Measurements from ENCODE around the gene NEK4.

Gene NEK4

GRCh38 chr3:52721002-52721729, 49.6 kb downstream of the NEK4 start:
- H3K4me3 Mint-ChIP-seq, result no peak overlapping the region
- no peak for TF ChIP-seq CTCF (IDR thresholded peaks at IDR 0.05)
- H3K36me3 Mint-ChIP-seq (ENCODE audit: low read depth), result peaks cover 75% of the 10 kb centered on the region
- H3K9me3 Mint-ChIP-seq, result peaks cover 41% of the 10 kb centered on the region
- H3K27ac Mint-ChIP-seq, result no peak overlapping the region
- H3K4me1 Mint-ChIP-seq, result no peaks in the 10 kb centered on the region
- DNase-seq, result no peak
- H3K27me3 Mint-ChIP-seq (ENCODE audit: low read depth, poor library complexity), result no peaks in the 10 kb centered on the region

GRCh38 chr3:52719618-52720017, 51.1 kb downstream of the NEK4 start:
- Mint-ChIP-seq H3K4me3 (no peak overlapping the region), H3K36me3 (ENCODE audit: low read depth) (peaks cover 63% of the 10 kb centered on the region)
- no peak for DNase-seq

GRCh38 chr3:52715714-52716305, 54.9 kb downstream of the NEK4 start:
- no peak overlapping the region for H3K4me3 Mint-ChIP-seq
- no peak for TF ChIP-seq CTCF (IDR thresholded peaks at IDR 0.05)
- H3K27me3 Mint-ChIP-seq (ENCODE audit: low read depth, poor library complexity), result no peaks in the 10 kb centered on the region
- no peak overlapping the region for H3K27ac Mint-ChIP-seq
- H3K9me3 Mint-ChIP-seq, result peaks cover 25% of the 10 kb centered on the region
- no peak for DNase-seq
- H3K4me1 Mint-ChIP-seq, result peaks cover 5% of the 10 kb centered on the region
- peaks cover 49% of the 10 kb centered on the region for H3K36me3 Mint-ChIP-seq (ENCODE audit: low read depth)

More at GRCh38 chr3:52719618-52720017, 51.1 kb downstream of the NEK4 start:
- peak overlapping the region; percentile 27 for H3K27ac Mint-ChIP-seq
- no peaks in the 10 kb centered on the region for H3K27me3 Mint-ChIP-seq (ENCODE audit: low read depth, poor library complexity)
- no peak for TF ChIP-seq CTCF (IDR thresholded peaks at IDR 0.05)
- H3K4me1 Mint-ChIP-seq, result peaks cover 5% of the 10 kb centered on the region
- H3K9me3 Mint-ChIP-seq, result peaks cover 34% of the 10 kb centered on the region

- H3K4me1 Mint-ChIP-seq, result peaks cover 5% of the 10 kb centered on the region
- peak; percentile 65 for DNase-seq
- H3K27ac Mint-ChIP-seq, result no peak overlapping the region
- H3K9me3 Mint-ChIP-seq, result peaks cover 13% of the 10 kb centered on the region
- no peak for TF ChIP-seq CTCF (IDR thresholded peaks at IDR 0.05)
- no peak overlapping the region for H3K4me3 Mint-ChIP-seq
- H3K36me3 Mint-ChIP-seq (ENCODE audit: low read depth), result peaks cover 49% of the 10 kb centered on the region
- H3K27me3 Mint-ChIP-seq (ENCODE audit: low read depth, poor library complexity), result no peaks in the 10 kb centered on the region
These were observed 56.1 kb downstream of the NEK4 start for GRCh38 chr3:52714335-52715302.

GRCh38 chr3:52712291-52713212, 58.2 kb downstream of the NEK4 start:
- Mint-ChIP-seq H3K4me1 (peaks cover 10% of the 10 kb centered on the region), H3K27me3 (ENCODE audit: low read depth, poor library complexity) (no peaks in the 10 kb centered on the region), H3K4me3 (no peak overlapping the region), H3K27ac (peak overlapping the region; percentile 48), H3K36me3 (ENCODE audit: low read depth) (peaks cover 48% of the 10 kb centered on the region), H3K9me3 (peaks cover 5% of the 10 kb centered on the region)
- no peak for TF ChIP-seq CTCF (IDR thresholded peaks at IDR 0.05)
- no peak for DNase-seq

Data from nephron progenitor cell (in vitro differentiated cells).